Heart right ventricle (tissue), 16 donors: ENCODE data around the gene RABL6. TPM values are rescaled to one million over a fixed set of nuclear protein-coding genes. Genes with fewer than 3 reads are reported as not detected.
"Not testable (repeated sequence)": the region's sequence is repeated elsewhere in the genome, so short reads cannot be mapped to it uniquely, and the experiment has no call there.

Experiments
- ATAC-seq, 8 donors: fragments of 200-7000 bp; cut with Tn5 transposase; one replicate each; pipeline ENCODE4 v1.9.1; 2020; ENCODE audit warnings: mild to moderate bottlenecking in 8 of 8, moderate library complexity in 8 of 8, moderate number of reproducible peaks in 1 of 8
- DNase-seq, 2 donors: peaks; one replicate each; pipeline ENCODE4 v3.0.0-alpha.2; 2020
- H3K27ac ChIP-seq, 10 donors: fragments of 200-600 bp; sonication (generic) in 2 of 10; one replicate each; pipeline versions ENCODE4 v1.5.0 to v1.8.0; 2020 to 2022; ENCODE audit warnings: mild to moderate bottlenecking in 3 of 10
- H3K27me3 ChIP-seq, 7 donors: fragments of 200-600 bp; one replicate each; pipeline ENCODE4 v1.8.0; 2021 to 2022; ENCODE audit warnings: mild to moderate bottlenecking in 2 of 7
- H3K36me3 ChIP-seq, 9 donors: fragments of 200-600 bp; sonication (generic) in 1 of 9; one replicate each; pipeline versions ENCODE4 v1.5.0 to v1.8.0; 2020 to 2022; ENCODE audit warnings: mild to moderate bottlenecking in 2 of 9
- H3K4me1 ChIP-seq, 9 donors: fragments of 200-600 bp; sonication (generic) in 1 of 9; one replicate each; pipeline versions ENCODE4 v1.5.0 to v1.8.0; 2020 to 2022; ENCODE audit warnings: mild to moderate bottlenecking in 4 of 9
- H3K4me3 ChIP-seq, 10 donors: fragments of 200-600 bp; sonication (generic) in 2 of 10; one replicate each; pipeline versions ENCODE4 v1.5.0 to v1.8.0; 2020 to 2022; ENCODE audit warnings: mild to moderate bottlenecking in 7 of 10, moderate library complexity in 2 of 10
- H3K9me3 ChIP-seq, 11 donors: fragments of 200-600 bp in 10 of 11; sonication (generic) in 2 of 11; one replicate each; pipeline versions ENCODE4 v1.5.0 to v1.8.0; 2013 to 2022; ENCODE audit warnings: mild to moderate bottlenecking in 2 of 11, control low read depth in 1 of 11, moderate library complexity in 1 of 11
- CTCF ChIP-seq, 9 donors: fragments of 200-600 bp; sonication (generic) in 2 of 9; IDR thresholded peaks; one replicate each; pipeline versions ENCODE4 v1.5.0 to v1.8.0; 2021 to 2022; ENCODE audit warnings: antibody characterized with exemption in 9 of 9, mild to moderate bottlenecking in 5 of 9, moderate library complexity in 1 of 9
- WGBS, 2 donors: extraction: QIAGEN DNeasy Blood & Tissue Kit; methylation state at CpG; one replicate each; pipeline ENCODE4 v1.1.7; 2013; ENCODE audit warnings: inconsistent platforms in 1 of 2; 5-methylcytosine and 5-hydroxymethylcytosine counted together
- intact Hi-C, 10 donors: fragments of 100-400 bp; cut with DNase I; formaldehyde crosslinking; loops; one replicate each; pipeline versions ENCODE4 v1.11.1 to v1.14.2; 2022
- polyA plus RNA-seq, 2 donors: library from polyadenylated mRNA; stranded (reverse); fragments of 200-250 nt; gene quantifications; one replicate each; pipeline ENCODE4 v1.2.3, GENCODE V29; 2013
- total RNA-seq, 10 donors: library from RNA; stranded (reverse); fragmentation: NEBNext Ultra II Directional in 3 of 10; extraction: Animal tissue kit (Norgen Biotek cat#: 25700) in 3 of 10; gene quantifications; one replicate each; pipeline versions ENCODE4 v1.2.1 to v1.2.4, GENCODE V29; 2021 to 2023
- donor health status: Arrhythmogenic right ventricular cardiomyopathy.
- donor health status: ischemic (EF 13 %, LVEDD 7.1; RV severe dilation, severe dysfunction).
- donor health status: healthy with polysubstance abuse.
- donor health status: DM: no; HTN: yes; CAD: no.
- donor health status: DM: no; HTN: no; CAD: no.
- donor health status: ischemic (EF 25% LVEDD 6.9; RV normal size, moderate dysfunction).
- donor health status: ischemic (EF 25% LVEDD 5.7; RV mildly dilated, moderate dysfunction).
- donor health status: healthy.
- donor health status: DM: yes; HTN: yes; CAD: no.
- donor health status: Ischemic cardiomyopathy.
- donor health status: ischemic (EF 35%, LVEDD 5.7; RV mildly dilated, moderate dysfunction).
- donor health status: nonischemic (EF 11% LVEDD 7.7; RV severe dilation, severe dysfunction).
- donor health status: DM: yes; HTN: yes; CAD: no.
- donor health status: PGD.
- donor health status: ischemic (EF 29% LVEDD 5.4; RV normal size, mild dysfunction).
- donor health status: nonischemic (EF 23%, LVEDD 6.1; RV moderate dilation, normal function).

Gene RABL6
- total and polyA plus RNA-seq, 12 donors, result 60.5 to 97.4 (median 66.6) TPM

- 59 to 63% methylated on average over 25 of the region's 25 CpGs for WGBS, 2 donors
Observed at GRCh38 chr9:136760424-136760823, 47.3 kb upstream of the RABL6 start.

GRCh38 chr9:136760834-136761544 lies 46.8 kb upstream of the RABL6 start:
- TF ChIP-seq CTCF (IDR thresholded peaks at IDR 0.05), result peak in 8 of 9 donors; percentile 22 to 62 (median 52)
- H3K9me3 ChIP-seq, intact Hi-C loops, H3K4me3 ChIP-seq, H3K27ac ChIP-seq, H3K36me3 ChIP-seq: not testable (repeated sequence)
- 40 to 43% methylated on average over 22 of the region's 22 CpGs for WGBS, 2 donors
- ATAC-seq (peak in 3 of 8 donors; percentile 33 to 43 (median 37)), DNase-seq (peak in 1 of 2 donors; percentile 52)
- Histone ChIP-seq H3K4me1 (peaks cover 0 to 29% (median 7%) of the 10 kb centered on the region in 9 donors), H3K27me3 (peaks cover 0 to 24% (median 4%) of the 10 kb centered on the region in 7 donors)

More at GRCh38 chr9:136760424-136760823, 47.3 kb upstream of the RABL6 start:
- TF ChIP-seq CTCF (IDR thresholded peaks at IDR 0.05), result no peak
- Histone ChIP-seq H3K9me3 (peaks cover 0 to 4% (median 0%) of the 10 kb centered on the region in 11 donors), H3K36me3 (no peaks in the 10 kb centered on the region), H3K4me1 (peaks cover 0 to 23% (median 1%) of the 10 kb centered on the region in 9 donors), H3K4me3 (no peak overlapping the region), H3K27ac (no peak overlapping the region), H3K27me3 (peaks cover 0 to 24% (median 4%) of the 10 kb centered on the region in 7 donors)
- DNase-seq (peak in 1 of 2 donors; percentile 29), ATAC-seq (no peak)
- intact Hi-C loops, result no loop called here

GRCh38 chr9:136761545-136761981 lies 46.2 kb upstream of the RABL6 start:
- 82 to 83% methylated on average over 13 of the region's 13 CpGs for WGBS, 2 donors
- Histone ChIP-seq H3K27me3 (peaks cover 0 to 24% (median 4%) of the 10 kb centered on the region in 7 donors), H3K4me1 (peaks cover 0 to 32% (median 8%) of the 10 kb centered on the region in 9 donors), H3K27ac (no peak overlapping the region), H3K4me3 (no peak overlapping the region), H3K36me3 (no peaks in the 10 kb centered on the region), H3K9me3 (no peaks in the 10 kb centered on the region)
- TF ChIP-seq CTCF (IDR thresholded peaks at IDR 0.05), result no peak
- ATAC-seq (no peak), DNase-seq (no peak)
- intact Hi-C loops, result no loop called here

- 84 to 86% methylated on average over 17 of the region's 17 CpGs for WGBS, 2 donors
- TF ChIP-seq CTCF (IDR thresholded peaks at IDR 0.05), result no peak
- H3K27me3 ChIP-seq, result peaks cover 0 to 27% (median 4%) of the 10 kb centered on the region in 7 donors
Observed at GRCh38 chr9:136762221-136762691, 45.5 kb upstream of the RABL6 start.

More at GRCh38 chr9:136762221-136762691, 45.5 kb upstream of the RABL6 start:
- H3K27ac ChIP-seq, result no peak overlapping the region
- no peak overlapping the region for H3K4me3 ChIP-seq
- DNase-seq, result no peak
- peaks cover 0 to 32% (median 8%) of the 10 kb centered on the region in 9 donors for H3K4me1 ChIP-seq
- intact Hi-C loops, result no loop called here
- no peaks in the 10 kb centered on the region for H3K36me3 ChIP-seq
- no peak for ATAC-seq
- H3K9me3 ChIP-seq, result no peaks in the 10 kb centered on the region
